ENCODE results near the gene RRP8. TPM values are rescaled to one million over a fixed set of nuclear protein-coding genes. Genes with fewer than 3 reads are reported as not detected.
A peak's percentile ranks its signal among the peaks of the same experiment; 100 is the strongest.

The RRP8 gene
- total and polyA plus RNA-seq, 9 of the 15 experiments (the other 6 are each of a cell fraction or from before 2014, with no cell fraction given) = 5.7 to 47.3 (median 32.6) TPM

DNA sequence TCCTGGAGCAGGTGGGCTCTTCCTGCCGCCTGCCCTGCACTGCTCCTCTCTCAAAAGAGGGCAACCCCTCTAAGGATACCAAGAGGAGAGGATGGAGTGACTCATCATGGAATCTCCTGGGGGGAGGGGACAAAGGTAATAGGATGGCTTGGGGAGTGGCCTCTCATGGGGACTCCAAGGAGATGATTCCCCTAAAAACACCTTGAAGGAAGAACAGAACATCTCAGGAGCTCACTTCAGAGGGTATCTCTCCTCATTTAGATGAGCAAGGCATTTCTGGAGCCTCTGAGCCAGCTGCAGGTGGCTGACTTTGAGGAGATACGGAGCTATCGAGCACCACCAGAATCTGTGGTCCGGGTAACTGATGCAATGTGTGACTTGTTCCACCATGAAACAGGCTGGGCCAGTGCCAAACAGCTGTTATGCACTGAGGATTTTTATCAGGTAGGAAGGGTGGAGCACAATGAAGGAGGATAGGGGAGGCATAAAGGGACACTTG, 40.2 kb downstream of the RRP8 start (continued):
- TF ChIP-seq, protein P1, sequence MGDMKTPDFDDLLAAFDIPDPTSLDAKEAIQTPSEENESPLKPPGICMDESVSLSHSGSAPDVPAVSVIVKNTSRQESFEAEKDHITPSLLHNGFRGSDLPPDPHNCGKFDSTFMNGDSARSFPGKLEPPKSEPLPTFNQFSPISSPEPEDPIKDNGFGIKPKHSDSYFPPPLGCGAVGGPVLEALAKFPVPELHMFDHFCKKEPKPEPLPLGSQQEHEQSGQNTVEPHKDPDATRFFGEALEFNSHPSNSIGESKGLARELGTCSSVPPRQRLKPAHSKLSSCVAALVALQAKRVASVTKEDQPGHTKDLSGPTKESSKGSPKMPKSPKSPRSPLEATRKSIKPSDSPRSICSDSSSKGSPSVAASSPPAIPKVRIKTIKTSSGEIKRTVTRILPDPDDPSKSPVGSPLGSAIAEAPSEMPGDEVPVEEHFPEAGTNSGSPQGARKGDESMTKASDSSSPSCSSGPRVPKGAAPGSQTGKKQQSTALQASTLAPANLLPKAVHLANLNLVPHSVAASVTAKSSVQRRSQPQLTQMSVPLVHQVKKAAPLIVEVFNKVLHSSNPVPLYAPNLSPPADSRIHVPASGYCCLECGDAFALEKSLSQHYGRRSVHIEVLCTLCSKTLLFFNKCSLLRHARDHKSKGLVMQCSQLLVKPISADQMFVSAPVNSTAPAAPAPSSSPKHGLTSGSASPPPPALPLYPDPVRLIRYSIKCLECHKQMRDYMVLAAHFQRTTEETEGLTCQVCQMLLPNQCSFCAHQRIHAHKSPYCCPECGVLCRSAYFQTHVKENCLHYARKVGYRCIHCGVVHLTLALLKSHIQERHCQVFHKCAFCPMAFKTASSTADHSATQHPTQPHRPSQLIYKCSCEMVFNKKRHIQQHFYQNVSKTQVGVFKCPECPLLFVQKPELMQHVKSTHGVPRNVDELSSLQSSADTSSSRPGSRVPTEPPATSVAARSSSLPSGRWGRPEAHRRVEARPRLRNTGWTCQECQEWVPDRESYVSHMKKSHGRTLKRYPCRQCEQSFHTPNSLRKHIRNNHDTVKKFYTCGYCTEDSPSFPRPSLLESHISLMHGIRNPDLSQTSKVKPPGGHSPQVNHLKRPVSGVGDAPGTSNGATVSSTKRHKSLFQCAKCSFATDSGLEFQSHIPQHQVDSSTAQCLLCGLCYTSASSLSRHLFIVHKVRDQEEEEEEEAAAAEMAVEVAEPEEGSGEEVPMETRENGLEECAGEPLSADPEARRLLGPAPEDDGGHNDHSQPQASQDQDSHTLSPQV (IDR thresholded peaks at IDR 0.05) = peak; percentile 51
- TF ChIP-seq, protein P2, sequence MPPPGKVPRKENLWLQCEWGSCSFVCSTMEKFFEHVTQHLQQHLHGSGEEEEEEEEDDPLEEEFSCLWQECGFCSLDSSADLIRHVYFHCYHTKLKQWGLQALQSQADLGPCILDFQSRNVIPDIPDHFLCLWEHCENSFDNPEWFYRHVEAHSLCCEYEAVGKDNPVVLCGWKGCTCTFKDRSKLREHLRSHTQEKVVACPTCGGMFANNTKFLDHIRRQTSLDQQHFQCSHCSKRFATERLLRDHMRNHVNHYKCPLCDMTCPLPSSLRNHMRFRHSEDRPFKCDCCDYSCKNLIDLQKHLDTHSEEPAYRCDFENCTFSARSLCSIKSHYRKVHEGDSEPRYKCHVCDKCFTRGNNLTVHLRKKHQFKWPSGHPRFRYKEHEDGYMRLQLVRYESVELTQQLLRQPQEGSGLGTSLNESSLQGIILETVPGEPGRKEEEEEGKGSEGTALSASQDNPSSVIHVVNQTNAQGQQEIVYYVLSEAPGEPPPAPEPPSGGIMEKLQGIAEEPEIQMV (tag; conservative IDR thresholded peaks at IDR 0.05; ENCODE audit: low read depth) = no peak; the same call in 1 of the 2 replicates
- TF ChIP-seq HNRNPL (IDR thresholded peaks at IDR 0.05; ENCODE audit: low read depth, low read length) (no peak), ZNF589 (CRISPR knock-in tag; IDR thresholded peaks at IDR 0.05; ENCODE audit: low read depth) (peak; percentile 69; the same call in 1 of the 2 replicates), CHD1 (IDR thresholded peaks at IDR 0.05; ENCODE audit: low read length) (no peak), TCF7L2 (IDR thresholded peaks at IDR 0.05; ENCODE audit: low read depth, low read length) (no peak), ZNF436 (CRISPR knock-in tag; IDR thresholded peaks at IDR 0.05) (no peak), MYC (IDR thresholded peaks at IDR 0.05; ENCODE audit: low read depth, low read length) (peak; percentile 85), MYC (CRISPR knock-in tag; IDR thresholded peaks at IDR 0.05; ENCODE audit: borderline replicate concordance, low read depth) (no peak), U2AF1 (optimal IDR thresholded peaks at IDR 0.05; ENCODE audit: low read depth, low read length) (no peak), ZNF184 (CRISPR knock-in tag; IDR thresholded peaks at IDR 0.05) (no peak), FOXK2 (conservative IDR thresholded peaks at IDR 0.05 in 1 of 2, IDR thresholded peaks at IDR 0.05 in 1 of 2; ENCODE audit: low read depth in 2 of 2) (no peak), ETV6 (IDR thresholded peaks at IDR 0.05; ENCODE audit: borderline replicate concordance in 1 of 2, low read depth in 2 of 2, low read length in 1 of 2) (no peak), ETV6 (CRISPR knock-in tag; IDR thresholded peaks at IDR 0.05; ENCODE audit: borderline replicate concordance) (no peak), SIX5 (IDR thresholded peaks at IDR 0.05; ENCODE audit: borderline replicate concordance in 1 of 2, insufficient read depth in 1 of 2, low read depth in 1 of 2, low read length in 2 of 2) (no peak), ZBED1 (IDR thresholded peaks at IDR 0.05) (0 out of 2 replicates have a peak, but pooled peaks have one; percentile 56), FOXJ2 (tag; IDR thresholded peaks at IDR 0.05) (no peak)
- TF ChIP-seq, protein P3, sequence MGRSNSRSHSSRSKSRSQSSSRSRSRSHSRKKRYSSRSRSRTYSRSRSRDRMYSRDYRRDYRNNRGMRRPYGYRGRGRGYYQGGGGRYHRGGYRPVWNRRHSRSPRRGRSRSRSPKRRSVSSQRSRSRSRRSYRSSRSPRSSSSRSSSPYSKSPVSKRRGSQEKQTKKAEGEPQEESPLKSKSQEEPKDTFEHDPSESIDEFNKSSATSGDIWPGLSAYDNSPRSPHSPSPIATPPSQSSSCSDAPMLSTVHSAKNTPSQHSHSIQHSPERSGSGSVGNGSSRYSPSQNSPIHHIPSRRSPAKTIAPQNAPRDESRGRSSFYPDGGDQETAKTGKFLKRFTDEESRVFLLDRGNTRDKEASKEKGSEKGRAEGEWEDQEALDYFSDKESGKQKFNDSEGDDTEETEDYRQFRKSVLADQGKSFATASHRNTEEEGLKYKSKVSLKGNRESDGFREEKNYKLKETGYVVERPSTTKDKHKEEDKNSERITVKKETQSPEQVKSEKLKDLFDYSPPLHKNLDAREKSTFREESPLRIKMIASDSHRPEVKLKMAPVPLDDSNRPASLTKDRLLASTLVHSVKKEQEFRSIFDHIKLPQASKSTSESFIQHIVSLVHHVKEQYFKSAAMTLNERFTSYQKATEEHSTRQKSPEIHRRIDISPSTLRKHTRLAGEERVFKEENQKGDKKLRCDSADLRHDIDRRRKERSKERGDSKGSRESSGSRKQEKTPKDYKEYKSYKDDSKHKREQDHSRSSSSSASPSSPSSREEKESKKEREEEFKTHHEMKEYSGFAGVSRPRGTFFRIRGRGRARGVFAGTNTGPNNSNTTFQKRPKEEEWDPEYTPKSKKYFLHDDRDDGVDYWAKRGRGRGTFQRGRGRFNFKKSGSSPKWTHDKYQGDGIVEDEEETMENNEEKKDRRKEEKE (IDR thresholded peaks at IDR 0.05; ENCODE audit: borderline replicate concordance in 1 of 2, control insufficient read depth in 1 of 2, low read depth in 2 of 2, low read length in 1 of 2) = no peak
- TF ChIP-seq, protein P4, sequence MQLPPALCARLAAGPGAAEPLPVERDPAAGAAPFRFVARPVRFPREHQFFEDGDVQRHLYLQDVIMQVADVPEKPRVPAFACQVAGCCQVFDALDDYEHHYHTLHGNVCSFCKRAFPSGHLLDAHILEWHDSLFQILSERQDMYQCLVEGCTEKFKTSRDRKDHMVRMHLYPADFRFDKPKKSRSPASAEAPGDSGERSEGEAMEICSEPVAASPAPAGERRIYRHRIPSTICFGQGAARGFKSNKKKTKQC (CRISPR knock-in tag; IDR thresholded peaks at IDR 0.05) = no peak

Data from K562 (cell line).